ENCODE results near the gene KRT33A. TPM values are rescaled to one million over a fixed set of nuclear protein-coding genes. Genes with fewer than 3 reads are reported as not detected.

KRT33A gene
- total and polyA plus RNA-seq, 4 donors = not detected

- TF ChIP-seq ATF3 (IDR thresholded peaks at IDR 0.05) (no peak), JUND (IDR thresholded peaks at IDR 0.05) (no peak), MAX (IDR thresholded peaks at IDR 0.05) (no peak), SP1 (IDR thresholded peaks at IDR 0.05) (no peak)
Measured at GRCh38 chr17:41345992-41346391, 4.6 kb downstream of the KRT33A start (continued).

GRCh38 chr17:41343029-41343428 lies 7.6 kb downstream of the KRT33A start:
- Histone ChIP-seq H3K4me1 (ENCODE audit: control insufficient read depth in 4 of 4, insufficient read depth in 4 of 4, low read length in 3 of 4) (no peaks in the 10 kb centered on the region), H3K27me3 (ENCODE audit: control insufficient read depth in 4 of 4, insufficient read depth in 4 of 4, low read length in 3 of 4) (no peaks in the 10 kb centered on the region), H3K9ac (ENCODE audit: low read depth in 1 of 2, low read length in 2 of 2) (no peak overlapping the region), H3K9me3 (ENCODE audit: control insufficient read depth in 4 of 4, low read length in 3 of 4) (no peaks in the 10 kb centered on the region), H3K4me3 (ENCODE audit: low read depth in 1 of 3, low read length in 3 of 3) (no peak overlapping the region), H3K27ac (ENCODE audit: low read depth in 1 of 2, low read length in 2 of 2) (no peak overlapping the region), H3K36me3 (ENCODE audit: control insufficient read depth in 4 of 4, insufficient read depth in 3 of 4, low read depth in 1 of 4, low read length in 3 of 4) (no peaks in the 10 kb centered on the region)
- WGBS = 83% methylated on average over 3 of the region's 3 CpGs
- no peak for DNase-seq (ENCODE audit: low spot score)
- TF ChIP-seq NR2F2 (IDR thresholded peaks at IDR 0.05) (no peak), FOXA1 (IDR thresholded peaks at IDR 0.05) (no peak), YY1 (IDR thresholded peaks at IDR 0.05) (no peak), HNF4A (conservative IDR thresholded peaks at IDR 0.05) (no peak), CTCF (IDR thresholded peaks at IDR 0.05; ENCODE audit: low read depth, low read length, missing input control) (no peak), ATF3 (IDR thresholded peaks at IDR 0.05) (no peak), FOXA2 (IDR thresholded peaks at IDR 0.05) (no peak), JUND (IDR thresholded peaks at IDR 0.05) (no peak), TAF1 (conservative IDR thresholded peaks at IDR 0.05) (no peak), SP1 (IDR thresholded peaks at IDR 0.05) (no peak), RXRA (IDR thresholded peaks at IDR 0.05) (no peak), EGR1 (IDR thresholded peaks at IDR 0.05; ENCODE audit: low read depth in 2 of 2) (no peak), REST (IDR thresholded peaks at IDR 0.05) (no peak), GABPA (IDR thresholded peaks at IDR 0.05 in 1 of 2, conservative IDR thresholded peaks at IDR 0.05 in 1 of 2) (no peak)
